ENCODE results near the gene COA1. TPM values are rescaled to one million over a fixed set of nuclear protein-coding genes. Genes with fewer than 3 reads are reported as not detected.

The COA1 gene
- total and polyA plus RNA-seq, 2 donors (not counting 3 experiments of a cell fraction or from before 2014, with no cell fraction given) = 38.1 to 55.1 TPM

- Histone ChIP-seq H3K79me2 (ENCODE audit: control insufficient read depth, insufficient read depth, low read length) (peaks cover 2% of the 10 kb centered on the region), H3K27me3 (ENCODE audit: control insufficient read depth in 2 of 2, insufficient read depth in 2 of 2, low read length in 2 of 2) (no peaks in the 10 kb centered on the region), H3K36me3 (ENCODE audit: control insufficient read depth in 2 of 2, extremely low read depth in 1 of 2, insufficient read depth in 2 of 2, low read length in 2 of 2) (no peaks in the 10 kb centered on the region), H3K27ac (ENCODE audit: insufficient read depth, low read depth, low read length) (no peak overlapping the region), H3K4me3 (replicated peaks in 1 of 3; ENCODE audit: insufficient read depth in 1 of 3, low read depth in 1 of 3, low read length in 3 of 3) (no peak overlapping the region), H3K9me1 (replicated peaks; ENCODE audit: control insufficient read depth, extremely low read depth, insufficient read depth, low read length) (no peaks in the 10 kb centered on the region), H3K9me3 (replicated peaks; ENCODE audit: control insufficient read depth, insufficient read depth, low read length) (no peaks in the 10 kb centered on the region), H3K4me2 (ENCODE audit: insufficient read depth, low read length) (no peak overlapping the region), H2AFZ (ENCODE audit: low read depth, low read length) (no peak overlapping the region), H3K9ac (replicated peaks; ENCODE audit: extremely low read depth, insufficient read depth, low read length) (no peak overlapping the region), H3K4me1 (ENCODE audit: control insufficient read depth, extremely low read depth, insufficient read depth, low read length) (peaks cover 10% of the 10 kb centered on the region), H4K20me1 (replicated peaks; ENCODE audit: control insufficient read depth, extremely low read depth, insufficient read depth, low read length) (no peaks in the 10 kb centered on the region)
- intact Hi-C loops (cut with micrococcal nuclease) = no loop called here
- FAIRE-seq = no peak
- no peak for DNase-seq (ENCODE audit: low read depth, low spot score)
- TF ChIP-seq GATA2 (IDR thresholded peaks at IDR 0.05; ENCODE audit: insufficient read depth, insufficient read length, low read depth, low read length) = no peak
- TF ChIP-seq EZH2 (IDR thresholded peaks at IDR 0.05; ENCODE audit: borderline replicate concordance, low read depth, low read length, severe bottlenecking) = no peak
- TF ChIP-seq MYC (IDR thresholded peaks at IDR 0.05; ENCODE audit: low read depth, low read length) = no peak
- no peak for TF ChIP-seq POLR2AphosphoS5 (IDR thresholded peaks at IDR 0.05; ENCODE audit: insufficient read depth, low read depth, low read length)
- no peak for TF ChIP-seq POLR2A (IDR thresholded peaks at IDR 0.05; ENCODE audit: low read depth, low read length)
- no peak for TF ChIP-seq FOS (IDR thresholded peaks at IDR 0.05; ENCODE audit: borderline replicate concordance, insufficient read depth, low read length)
- TF ChIP-seq, protein P1, sequence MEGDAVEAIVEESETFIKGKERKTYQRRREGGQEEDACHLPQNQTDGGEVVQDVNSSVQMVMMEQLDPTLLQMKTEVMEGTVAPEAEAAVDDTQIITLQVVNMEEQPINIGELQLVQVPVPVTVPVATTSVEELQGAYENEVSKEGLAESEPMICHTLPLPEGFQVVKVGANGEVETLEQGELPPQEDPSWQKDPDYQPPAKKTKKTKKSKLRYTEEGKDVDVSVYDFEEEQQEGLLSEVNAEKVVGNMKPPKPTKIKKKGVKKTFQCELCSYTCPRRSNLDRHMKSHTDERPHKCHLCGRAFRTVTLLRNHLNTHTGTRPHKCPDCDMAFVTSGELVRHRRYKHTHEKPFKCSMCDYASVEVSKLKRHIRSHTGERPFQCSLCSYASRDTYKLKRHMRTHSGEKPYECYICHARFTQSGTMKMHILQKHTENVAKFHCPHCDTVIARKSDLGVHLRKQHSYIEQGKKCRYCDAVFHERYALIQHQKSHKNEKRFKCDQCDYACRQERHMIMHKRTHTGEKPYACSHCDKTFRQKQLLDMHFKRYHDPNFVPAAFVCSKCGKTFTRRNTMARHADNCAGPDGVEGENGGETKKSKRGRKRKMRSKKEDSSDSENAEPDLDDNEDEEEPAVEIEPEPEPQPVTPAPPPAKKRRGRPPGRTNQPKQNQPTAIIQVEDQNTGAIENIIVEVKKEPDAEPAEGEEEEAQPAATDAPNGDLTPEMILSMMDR (IDR thresholded peaks at IDR 0.05; ENCODE audit: extremely low read depth in 1 of 2, insufficient read depth in 1 of 2, low read depth in 1 of 2, low read length in 2 of 2) = no peak
- TF ChIP-seq JUN (IDR thresholded peaks at IDR 0.05; ENCODE audit: borderline replicate concordance, insufficient read depth, insufficient read length, low read depth) = no peak
- TF ChIP-seq, protein P2, sequence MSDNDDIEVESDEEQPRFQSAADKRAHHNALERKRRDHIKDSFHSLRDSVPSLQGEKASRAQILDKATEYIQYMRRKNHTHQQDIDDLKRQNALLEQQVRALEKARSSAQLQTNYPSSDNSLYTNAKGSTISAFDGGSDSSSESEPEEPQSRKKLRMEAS (IDR thresholded peaks at IDR 0.05; ENCODE audit: insufficient read depth, insufficient read length) = no peak
- ChIA-PET POLR2A (no interaction called here), CTCF (interaction anchor here (1.0 kb wide), 2 partner anchors 40 to 77 kb away, joined by 3 read pairs; partner anchors contain the start of gene STK17A)
- dilution Hi-C loops (cut with MboI; ENCODE audit: extremely low pct_ligation_motif_present, low sequenced_read_pairs) = no loop called here
- BruUV-seq (replicated peaks) = no TSS peak
Measured at GRCh38 chr7:43660141-43660540, 69.2 kb downstream of the COA1 start.
